Activated naive CD8-positive, alpha-beta T cell (primary cell): ENCODE data around the gene BMPR2.
"Not testable (repeated sequence)": the region's sequence is repeated elsewhere in the genome, so short reads cannot be mapped to it uniquely, and the experiment has no call there.

Source experiments
- H3K27ac Mint-ChIP-seq: one replicate; pipeline ENCODE4 v1.8.0; 2021; ENCODE audit warnings: mixed read lengths
- H3K27me3 Mint-ChIP-seq: one replicate; pipeline ENCODE4 v1.8.0; 2021; ENCODE audit warnings: mixed read lengths
- H3K36me3 Mint-ChIP-seq: one replicate; pipeline ENCODE4 v1.8.0; 2021; ENCODE audit warnings: mixed read lengths
- H3K4me1 Mint-ChIP-seq: one replicate; pipeline ENCODE4 v1.8.0; 2021; ENCODE audit warnings: low read depth, mixed read lengths
- H3K4me3 Mint-ChIP-seq: one replicate; pipeline ENCODE4 v1.8.0; 2021; ENCODE audit warnings: mild to moderate bottlenecking, mixed read lengths
- H3K9me3 Mint-ChIP-seq: one replicate; pipeline ENCODE4 v1.8.0; 2021; ENCODE audit warnings: low read depth, mixed read lengths

Gene BMPR2

GRCh38 chr2:202455114-202455513 lies 79.0 kb downstream of the BMPR2 start:
- Mint-ChIP-seq H3K4me3 (no peak overlapping the region), H3K9me3 (peaks cover 5% of the 10 kb centered on the region), H3K36me3 (peaks cover 13% of the 10 kb centered on the region), H3K27me3 (no peaks in the 10 kb centered on the region), H3K27ac (no peak overlapping the region), H3K4me1 (no peaks in the 10 kb centered on the region)

- H3K4me1 Mint-ChIP-seq: no peaks in the 10 kb centered on the region
- no peaks in the 10 kb centered on the region for H3K27me3 Mint-ChIP-seq
- H3K9me3 Mint-ChIP-seq: peaks cover 5% of the 10 kb centered on the region
- no peak overlapping the region for H3K4me3 Mint-ChIP-seq
- H3K36me3 Mint-ChIP-seq: peaks cover 8% of the 10 kb centered on the region
- no peak overlapping the region for H3K27ac Mint-ChIP-seq
These were observed 84.0 kb downstream of the BMPR2 start for GRCh38 chr2:202460119-202460518.

- Mint-ChIP-seq H3K4me1 (peaks cover 7% of the 10 kb centered on the region), H3K27ac (no peak overlapping the region), H3K36me3 (peaks cover 3% of the 10 kb centered on the region), H3K27me3 (no peaks in the 10 kb centered on the region), H3K9me3 (no peaks in the 10 kb centered on the region), H3K4me3 (no peak overlapping the region)
These were observed 103.0 kb downstream of the BMPR2 start for GRCh38 chr2:202479090-202479489.

- Mint-ChIP-seq H3K4me3 (no peak overlapping the region), H3K4me1 (peaks cover 7% of the 10 kb centered on the region), H3K27me3 (no peaks in the 10 kb centered on the region), H3K36me3 (peaks cover 3% of the 10 kb centered on the region), H3K9me3 (no peaks in the 10 kb centered on the region), H3K27ac (no peak overlapping the region)
These were observed 103.5 kb downstream of the BMPR2 start for GRCh38 chr2:202479610-202480009.

- no peaks in the 10 kb centered on the region for H3K36me3 Mint-ChIP-seq
- no peak overlapping the region for H3K27ac Mint-ChIP-seq
- no peaks in the 10 kb centered on the region for H3K27me3 Mint-ChIP-seq
- H3K9me3 Mint-ChIP-seq: no peaks in the 10 kb centered on the region
- no peak overlapping the region for H3K4me3 Mint-ChIP-seq
- no peaks in the 10 kb centered on the region for H3K4me1 Mint-ChIP-seq
These were observed 110.2 kb downstream of the BMPR2 start for GRCh38 chr2:202486351-202486750.

- no peak overlapping the region for H3K27ac Mint-ChIP-seq
- no peaks in the 10 kb centered on the region for H3K4me1 Mint-ChIP-seq
These were observed 112.5 kb downstream of the BMPR2 start for GRCh38 chr2:202488671-202489070.

GRCh38 chr2:202490479-202490878 lies 114.4 kb downstream of the BMPR2 start:
- Mint-ChIP-seq H3K27ac (no peak overlapping the region), H3K9me3 (no peaks in the 10 kb centered on the region), H3K27me3 (no peaks in the 10 kb centered on the region), H3K4me1 (no peaks in the 10 kb centered on the region), H3K36me3 (no peaks in the 10 kb centered on the region), H3K4me3 (no peak overlapping the region)

More at GRCh38 chr2:202488671-202489070, 112.5 kb downstream of the BMPR2 start:
- no peaks in the 10 kb centered on the region for H3K9me3 Mint-ChIP-seq
- no peak overlapping the region for H3K4me3 Mint-ChIP-seq
- no peaks in the 10 kb centered on the region for H3K36me3 Mint-ChIP-seq
- no peaks in the 10 kb centered on the region for H3K27me3 Mint-ChIP-seq

- H3K4me3 Mint-ChIP-seq: no peak overlapping the region
- no peak overlapping the region for H3K27ac Mint-ChIP-seq
- H3K36me3 Mint-ChIP-seq: no peaks in the 10 kb centered on the region
- H3K27me3 Mint-ChIP-seq: no peaks in the 10 kb centered on the region
- no peaks in the 10 kb centered on the region for H3K4me1 Mint-ChIP-seq
- H3K9me3 Mint-ChIP-seq: no peaks in the 10 kb centered on the region
These were observed 115.4 kb downstream of the BMPR2 start for GRCh38 chr2:202491514-202491913.

- no peaks in the 10 kb centered on the region for H3K4me1 Mint-ChIP-seq
- no peak overlapping the region for H3K27ac Mint-ChIP-seq
- no peaks in the 10 kb centered on the region for H3K27me3 Mint-ChIP-seq
- no peaks in the 10 kb centered on the region for H3K36me3 Mint-ChIP-seq
- no peak overlapping the region for H3K4me3 Mint-ChIP-seq
- H3K9me3 Mint-ChIP-seq: no peaks in the 10 kb centered on the region
These were observed 118.4 kb downstream of the BMPR2 start for GRCh38 chr2:202494300-202495229.

- H3K9me3 Mint-ChIP-seq: no peaks in the 10 kb centered on the region
- no peak overlapping the region for H3K4me3 Mint-ChIP-seq
- H3K27ac Mint-ChIP-seq: no peak overlapping the region
- no peaks in the 10 kb centered on the region for H3K36me3 Mint-ChIP-seq
- no peaks in the 10 kb centered on the region for H3K27me3 Mint-ChIP-seq
- H3K4me1 Mint-ChIP-seq: no peaks in the 10 kb centered on the region
These were observed 119.1 kb downstream of the BMPR2 start for GRCh38 chr2:202495230-202495604.

- not testable (repeated sequence) for H3K27me3 Mint-ChIP-seq, H3K4me3 Mint-ChIP-seq, H3K36me3 Mint-ChIP-seq, H3K4me1 Mint-ChIP-seq, H3K9me3 Mint-ChIP-seq, H3K27ac Mint-ChIP-seq
These were observed 120.8 kb downstream of the BMPR2 start for GRCh38 chr2:202496835-202497472.

- H3K36me3 Mint-ChIP-seq, H3K4me3 Mint-ChIP-seq, H3K27me3 Mint-ChIP-seq, H3K4me1 Mint-ChIP-seq, H3K27ac Mint-ChIP-seq, H3K9me3 Mint-ChIP-seq: not testable (repeated sequence)
These were observed 121.3 kb downstream of the BMPR2 start for GRCh38 chr2:202497473-202497866.

- not testable (repeated sequence) for H3K4me1 Mint-ChIP-seq, H3K27ac Mint-ChIP-seq, H3K9me3 Mint-ChIP-seq, H3K36me3 Mint-ChIP-seq, H3K4me3 Mint-ChIP-seq, H3K27me3 Mint-ChIP-seq
These were observed 123.7 kb downstream of the BMPR2 start for GRCh38 chr2:202499841-202500240.

GRCh38 chr2:202503276-202503675 lies 127.1 kb downstream of the BMPR2 start:
- not testable (repeated sequence) for H3K4me1 Mint-ChIP-seq, H3K4me3 Mint-ChIP-seq, H3K9me3 Mint-ChIP-seq, H3K36me3 Mint-ChIP-seq, H3K27me3 Mint-ChIP-seq, H3K27ac Mint-ChIP-seq

GRCh38 chr2:202508686-202509085 lies 132.6 kb downstream of the BMPR2 start:
- Mint-ChIP-seq H3K27me3 (no peaks in the 10 kb centered on the region), H3K9me3 (no peaks in the 10 kb centered on the region), H3K4me3 (no peak overlapping the region), H3K36me3 (peaks cover 5% of the 10 kb centered on the region), H3K4me1 (no peaks in the 10 kb centered on the region), H3K27ac (no peak overlapping the region)

GRCh38 chr2:202510911-202511310 lies 134.8 kb downstream of the BMPR2 start:
- H3K27ac Mint-ChIP-seq: no peak overlapping the region

More at GRCh38 chr2:202510911-202511310, 134.8 kb downstream of the BMPR2 start:
- no peaks in the 10 kb centered on the region for H3K4me1 Mint-ChIP-seq
- H3K27me3 Mint-ChIP-seq: no peaks in the 10 kb centered on the region
- no peak overlapping the region for H3K4me3 Mint-ChIP-seq
- H3K36me3 Mint-ChIP-seq: peaks cover 2% of the 10 kb centered on the region
- no peaks in the 10 kb centered on the region for H3K9me3 Mint-ChIP-seq
